Memory B cell (primary cell): Measurements from ENCODE around the gene CNTD1.
A peak's percentile ranks its signal among the peaks of the same experiment; 100 is the strongest.
"Not testable (repeated sequence)": the region's sequence is repeated elsewhere in the genome, so short reads cannot be mapped to it uniquely, and the experiment has no call there.

ENCODE experiments used
- ATAC-seq: fragments of 150-1000 bp; cut with Tn5 transposase; 2 replicates; pipeline ENCODE4 v1.10.0; 2021; ENCODE audit warnings: low read depth, mild to moderate bottlenecking, moderate library complexity
- DNase-seq, 2 donors: peaks; one replicate each; pipeline ENCODE4 v3.0.0; 2022; ENCODE audit warnings: low spot score in 2 of 2
- H3K27ac Mint-ChIP-seq: one replicate; pipeline ENCODE4 v1.8.0; 2022; ENCODE audit warnings: mild to moderate bottlenecking, moderate library complexity, mixed read lengths
- H3K27me3 Mint-ChIP-seq: one replicate; pipeline ENCODE4 v1.8.0; 2022; ENCODE audit warnings: mixed read lengths
- H3K36me3 Mint-ChIP-seq: one replicate; pipeline ENCODE4 v1.8.0; 2022; ENCODE audit warnings: mild to moderate bottlenecking, mixed read lengths
- H3K4me1 Mint-ChIP-seq: one replicate; pipeline ENCODE4 v1.8.0; 2022; ENCODE audit warnings: mixed read lengths
- H3K4me3 Mint-ChIP-seq: one replicate; pipeline ENCODE4 v1.8.0; 2022; ENCODE audit warnings: mild to moderate bottlenecking, moderate library complexity, mixed read lengths
- H3K9me3 Mint-ChIP-seq: one replicate; pipeline ENCODE4 v1.8.0; 2022; ENCODE audit warnings: mixed read lengths

Gene CNTD1

DNA sequence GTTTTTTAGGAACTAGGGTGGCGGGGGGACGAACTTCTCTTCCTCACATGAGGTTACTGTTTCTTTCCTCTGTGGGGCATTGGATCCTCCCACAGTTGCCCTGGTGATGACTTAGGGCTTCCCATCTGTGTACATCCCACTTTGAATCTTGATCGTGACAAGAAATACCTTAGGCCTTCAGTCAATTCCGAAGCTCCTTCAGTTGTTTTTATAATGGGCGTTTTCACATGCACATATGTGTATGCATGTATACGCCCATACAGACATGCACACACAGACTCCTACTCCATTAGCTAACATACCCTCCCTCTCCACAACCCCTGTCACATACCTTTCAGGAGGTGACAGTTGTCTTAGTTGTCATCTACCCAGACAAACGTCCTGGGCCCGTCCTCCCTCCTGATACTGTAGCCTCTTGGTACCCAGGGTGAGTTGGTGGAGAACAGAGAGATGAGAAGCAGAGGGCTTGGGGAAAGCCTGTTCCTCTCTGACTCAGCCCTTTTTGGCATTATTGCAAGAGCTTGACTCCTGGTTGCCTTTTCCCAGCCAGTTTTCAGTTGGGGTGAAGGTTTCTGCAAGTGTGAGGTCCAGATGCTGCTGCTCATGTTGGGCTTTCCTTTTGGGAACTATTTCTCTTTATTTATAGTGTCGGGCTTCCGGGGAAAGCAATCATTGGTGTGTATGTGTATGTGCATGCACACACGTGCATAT lies 43.5 kb downstream of the CNTD1 start:
- peaks cover 25% of the 10 kb centered on the region for H3K36me3 Mint-ChIP-seq

GRCh38 chr17:42843358-42843934 lies 44.8 kb downstream of the CNTD1 start:
- H3K27ac Mint-ChIP-seq = no peak overlapping the region
- peak; percentile 51 for ATAC-seq
- peaks cover 2% of the 10 kb centered on the region for H3K4me1 Mint-ChIP-seq

More for the DNA sequence above, 43.5 kb downstream of the CNTD1 start:
- DNase-seq (no peak), ATAC-seq (no peak)
- Mint-ChIP-seq H3K27me3 (no peaks in the 10 kb centered on the region), H3K9me3 (no peaks in the 10 kb centered on the region), H3K27ac (no peak overlapping the region), H3K4me1 (peaks cover 2% of the 10 kb centered on the region), H3K4me3 (no peak overlapping the region)

DNA sequence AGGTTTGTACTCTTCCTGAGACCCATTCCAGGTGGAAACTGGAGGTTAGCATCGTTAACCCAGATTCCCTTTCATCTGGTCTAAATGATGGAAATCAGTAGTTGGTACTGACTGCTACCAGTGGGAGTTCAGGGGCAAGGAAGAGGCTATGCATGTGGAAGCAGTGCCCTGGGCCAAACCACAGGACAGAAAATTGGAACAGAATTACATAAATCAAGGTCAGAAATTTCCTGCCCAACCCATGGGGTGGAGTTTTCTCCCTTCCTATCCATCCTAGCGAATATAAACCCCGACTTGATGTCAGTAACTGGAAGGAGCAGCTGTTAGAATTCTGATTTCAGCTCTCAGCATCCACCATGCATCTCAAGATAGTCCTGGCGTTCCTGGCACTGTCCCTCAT lies 45.6 kb downstream of the CNTD1 start, which contains the start of gene AOC2:
TSS of gene AOC2 (plus strand) at position 310 of the 400 bp plus-strand sequence. CDS start at position 357, 47 bp downstream.
- no peak within 1 kb of the TSS for H3K4me3 Mint-ChIP-seq
- ATAC-seq (no peak), DNase-seq (no peak)
- H3K27me3 Mint-ChIP-seq = no peaks in the 10 kb centered on the region
- no peak within 1 kb of the TSS for H3K27ac Mint-ChIP-seq
- H3K9me3 Mint-ChIP-seq = no peaks in the 10 kb centered on the region
- H3K36me3 Mint-ChIP-seq = peaks cover 20% of the 10 kb centered on the region
- H3K4me1 Mint-ChIP-seq = peaks cover 2% of the 10 kb centered on the region

More at GRCh38 chr17:42843358-42843934, 44.8 kb downstream of the CNTD1 start:
- Mint-ChIP-seq H3K4me3 (no peak overlapping the region), H3K9me3 (no peaks in the 10 kb centered on the region), H3K36me3 (peaks cover 20% of the 10 kb centered on the region), H3K27me3 (no peaks in the 10 kb centered on the region)
- DNase-seq = peak in 1 of 2 donors; percentile 29

GRCh38 chr17:42844761-42845555 lies 46.3 kb downstream of the CNTD1 start:
- H3K27me3 Mint-ChIP-seq = no peaks in the 10 kb centered on the region
- peaks cover 17% of the 10 kb centered on the region for H3K36me3 Mint-ChIP-seq
- peaks cover 2% of the 10 kb centered on the region for H3K4me1 Mint-ChIP-seq
- no peak overlapping the region for H3K27ac Mint-ChIP-seq
- H3K4me3 Mint-ChIP-seq = no peak overlapping the region
- no peaks in the 10 kb centered on the region for H3K9me3 Mint-ChIP-seq
- ATAC-seq (no peak), DNase-seq (no peak)

DNA sequence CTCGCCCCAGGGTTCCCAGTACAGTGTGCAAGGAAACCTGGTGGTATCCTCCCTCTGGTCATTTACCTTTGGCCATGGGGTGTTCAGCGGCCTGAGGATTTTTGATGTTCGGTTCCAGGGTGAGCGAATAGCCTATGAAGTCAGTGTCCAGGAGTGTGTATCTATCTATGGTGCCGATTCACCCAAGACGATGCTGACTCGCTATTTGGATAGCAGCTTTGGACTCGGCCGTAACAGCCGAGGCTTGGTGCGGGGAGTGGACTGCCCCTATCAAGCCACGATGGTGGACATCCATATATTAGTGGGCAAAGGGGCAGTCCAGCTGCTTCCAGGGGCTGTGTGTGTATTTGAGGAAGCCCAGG lies 46.9 kb downstream of the CNTD1 start:
- H3K36me3 Mint-ChIP-seq = peaks cover 17% of the 10 kb centered on the region
- peaks cover 2% of the 10 kb centered on the region for H3K4me1 Mint-ChIP-seq
- DNase-seq = no peak
- H3K9me3 Mint-ChIP-seq = no peaks in the 10 kb centered on the region
- H3K27me3 Mint-ChIP-seq = no peaks in the 10 kb centered on the region
- ATAC-seq = no peak
- no peak overlapping the region for H3K4me3 Mint-ChIP-seq
- peak overlapping the region; percentile 48 for H3K27ac Mint-ChIP-seq

- no peak overlapping the region for H3K4me3 Mint-ChIP-seq
- H3K9me3 Mint-ChIP-seq = no peaks in the 10 kb centered on the region
- H3K27me3 Mint-ChIP-seq = no peaks in the 10 kb centered on the region
- H3K27ac Mint-ChIP-seq = peak overlapping the region; percentile 48
- H3K4me1 Mint-ChIP-seq = peaks cover 2% of the 10 kb centered on the region
- DNase-seq (no peak), ATAC-seq (no peak)
- H3K36me3 Mint-ChIP-seq = peaks cover 17% of the 10 kb centered on the region
Measured at GRCh38 chr17:42845918-42846593, 47.4 kb downstream of the CNTD1 start.

- H3K9me3 Mint-ChIP-seq = no peaks in the 10 kb centered on the region
- peaks cover 2% of the 10 kb centered on the region for H3K4me1 Mint-ChIP-seq
- ATAC-seq (no peak), DNase-seq (no peak)
- H3K4me3 Mint-ChIP-seq = no peak overlapping the region
- H3K36me3 Mint-ChIP-seq = peaks cover 15% of the 10 kb centered on the region
- H3K27me3 Mint-ChIP-seq = no peaks in the 10 kb centered on the region
- H3K27ac Mint-ChIP-seq = no peak overlapping the region
Measured at GRCh38 chr17:42846594-42847280, 48.1 kb downstream of the CNTD1 start.

GRCh38 chr17:42848093-42848492 lies 49.4 kb downstream of the CNTD1 start:
- H3K27me3 Mint-ChIP-seq = no peaks in the 10 kb centered on the region
- peaks cover 5% of the 10 kb centered on the region for H3K36me3 Mint-ChIP-seq
- no peaks in the 10 kb centered on the region for H3K9me3 Mint-ChIP-seq
- DNase-seq (no peak), ATAC-seq (no peak)
- no peak overlapping the region for H3K4me3 Mint-ChIP-seq
- H3K4me1 Mint-ChIP-seq = peaks cover 2% of the 10 kb centered on the region
- H3K27ac Mint-ChIP-seq = no peak overlapping the region

DNA sequence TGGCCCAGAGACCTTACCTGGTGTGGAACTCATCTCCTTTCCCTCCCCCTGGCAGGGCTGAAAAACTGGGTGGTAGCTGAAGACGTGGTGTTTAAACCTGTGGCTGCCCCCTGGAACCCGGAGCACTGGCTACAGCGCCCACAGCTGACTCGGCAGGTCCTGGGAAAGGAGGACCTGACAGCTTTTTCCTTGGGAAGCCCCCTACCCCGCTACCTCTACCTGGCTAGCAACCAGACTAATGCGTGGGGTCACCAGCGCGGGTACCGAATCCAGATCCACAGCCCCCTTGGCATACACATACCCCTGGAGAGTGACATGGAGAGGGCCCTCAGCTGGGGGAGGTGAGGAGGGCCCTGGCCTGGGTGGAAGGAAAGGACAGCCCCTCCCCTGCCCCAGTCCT lies 50.4 kb downstream of the CNTD1 start:
- no peak for ATAC-seq

DNA sequence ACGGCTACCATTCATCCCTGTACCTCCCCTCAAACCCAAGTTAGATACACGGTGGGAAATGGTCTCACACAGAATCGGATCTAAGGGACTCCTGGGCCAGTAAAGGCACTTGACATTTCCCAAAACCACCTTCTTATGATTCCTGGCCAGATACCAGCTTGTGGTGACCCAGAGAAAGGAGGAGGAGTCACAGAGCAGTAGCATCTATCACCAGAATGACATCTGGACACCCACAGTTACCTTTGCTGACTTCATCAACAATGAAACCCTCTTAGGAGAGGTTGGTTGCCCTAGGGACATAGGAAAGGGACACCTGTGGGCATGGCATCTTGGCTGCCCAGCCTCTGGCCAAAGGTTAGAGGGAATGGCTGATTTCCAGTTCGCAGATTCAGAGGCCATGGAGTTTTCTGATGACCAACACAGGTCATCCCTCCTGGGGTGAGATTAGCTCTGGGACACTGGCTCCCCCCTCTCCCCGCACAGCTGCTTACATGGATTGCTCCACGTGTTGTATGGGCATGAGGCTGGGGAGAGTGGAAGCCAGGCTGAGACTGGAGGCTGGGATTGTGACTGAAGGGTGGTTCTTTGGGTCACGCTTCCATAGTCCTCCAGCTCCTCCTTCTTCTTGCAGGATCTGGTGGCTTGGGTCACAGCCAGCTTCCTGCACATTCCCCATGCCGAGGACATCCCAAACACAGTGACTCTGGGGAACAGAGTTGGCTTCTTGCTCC lies 51.0 kb downstream of the CNTD1 start:
- peaks cover 2% of the 10 kb centered on the region for H3K4me1 Mint-ChIP-seq
- no peak overlapping the region for H3K27ac Mint-ChIP-seq
- H3K9me3 Mint-ChIP-seq = no peaks in the 10 kb centered on the region
- peaks cover 2% of the 10 kb centered on the region for H3K27me3 Mint-ChIP-seq
- DNase-seq (no peak), ATAC-seq (no peak)
- H3K36me3 Mint-ChIP-seq = no peaks in the 10 kb centered on the region
- H3K4me3 Mint-ChIP-seq = no peak overlapping the region

More for the DNA sequence above, 50.4 kb downstream of the CNTD1 start:
- DNase-seq = no peak
- peaks cover 1% of the 10 kb centered on the region for H3K36me3 Mint-ChIP-seq
- no peaks in the 10 kb centered on the region for H3K9me3 Mint-ChIP-seq
- H3K27ac Mint-ChIP-seq = no peak overlapping the region
- peaks cover 2% of the 10 kb centered on the region for H3K27me3 Mint-ChIP-seq
- peaks cover 2% of the 10 kb centered on the region for H3K4me1 Mint-ChIP-seq
- no peak overlapping the region for H3K4me3 Mint-ChIP-seq

GRCh38 chr17:42850954-42851353 lies 52.3 kb downstream of the CNTD1 start, which contains the start of gene AOC3:
Gene AOC3, plus strand, starts transcription at chr17:42851199. Its CDS starts 145 bp downstream, at chr17:42851344.
- H3K27ac Mint-ChIP-seq = no peak within 1 kb of the TSS
- ATAC-seq = no peak
- no peak for DNase-seq
- peaks cover 2% of the 10 kb centered on the region for H3K27me3 Mint-ChIP-seq
- H3K4me1 Mint-ChIP-seq = no peaks in the 10 kb centered on the region
- no peak within 1 kb of the TSS for H3K4me3 Mint-ChIP-seq
- no peaks in the 10 kb centered on the region for H3K9me3 Mint-ChIP-seq
- H3K36me3 Mint-ChIP-seq = no peaks in the 10 kb centered on the region

- not testable (repeated sequence) for ATAC-seq, H3K4me1 Mint-ChIP-seq, H3K4me3 Mint-ChIP-seq, H3K27me3 Mint-ChIP-seq, H3K36me3 Mint-ChIP-seq, H3K9me3 Mint-ChIP-seq, DNase-seq, H3K27ac Mint-ChIP-seq
Measured at GRCh38 chr17:42851371-42852240, 52.9 kb downstream of the CNTD1 start.
